Stimulated activated naive CD8-positive, alpha-beta T cell treated with anti-CD3 and anti-CD28 coated beads, Interleukin-15, amount 100 ng/mL, for 72 hours (primary cell): ENCODE measurements around the gene PDE9A.

Experiments used
- ATAC-seq: fragments of 150-1000 bp; cut with Tn5 transposase; 2 replicates; pipeline ENCODE4 v1.10.0; 2021; ENCODE audit warnings: mild to moderate bottlenecking, moderate library complexity
- DNase-seq, 2 donors: peaks; one replicate each; pipeline ENCODE4 v3.0.0; 2021 to 2022
- H3K27ac Mint-ChIP-seq, 2 donors: one replicate each; pipeline ENCODE4 v1.8.0; 2022; ENCODE audit warnings: mild to moderate bottlenecking in 2 of 2, mixed read lengths in 2 of 2, moderate library complexity in 2 of 2
- H3K27me3 Mint-ChIP-seq: one replicate; pipeline ENCODE4 v1.8.0; 2022; ENCODE audit warnings: mixed read lengths
- H3K4me1 Mint-ChIP-seq: one replicate; pipeline ENCODE4 v1.8.0; 2022; ENCODE audit warnings: mild to moderate bottlenecking, mixed read lengths
- H3K4me3 Mint-ChIP-seq, 2 donors: one replicate each; pipeline ENCODE4 v1.8.0; 2022; ENCODE audit warnings: mild to moderate bottlenecking in 2 of 2, mixed read lengths in 2 of 2, moderate library complexity in 1 of 2
- H3K9me3 Mint-ChIP-seq, 2 donors: one replicate each; pipeline ENCODE4 v1.8.0; 2022; ENCODE audit warnings: mixed read lengths in 2 of 2

PDE9A gene

GRCh38 chr21:42679319-42680057 is 26.1 kb downstream of the PDE9A start:
- H3K27me3 Mint-ChIP-seq: no peaks in the 10 kb centered on the region
- peaks cover 55% of the 10 kb centered on the region for H3K4me1 Mint-ChIP-seq
- no peaks in the 10 kb centered on the region for H3K9me3 Mint-ChIP-seq
- H3K4me3 Mint-ChIP-seq: no peak overlapping the region
- ATAC-seq (no peak), DNase-seq (no peak)
- H3K27ac Mint-ChIP-seq: no peak overlapping the region

GRCh38 chr21:42680058-42680330 is 26.6 kb downstream of the PDE9A start:
- ATAC-seq: no peak
- Mint-ChIP-seq H3K27me3 (no peaks in the 10 kb centered on the region), H3K27ac (no peak overlapping the region), H3K4me3 (no peak overlapping the region), H3K9me3 (no peaks in the 10 kb centered on the region), H3K4me1 (peaks cover 60% of the 10 kb centered on the region)
- no peak for DNase-seq

GRCh38 chr21:42680429-42680828 is 27.0 kb downstream of the PDE9A start:
- no peak overlapping the region for H3K4me3 Mint-ChIP-seq
- DNase-seq: no peak
- H3K4me1 Mint-ChIP-seq: peaks cover 64% of the 10 kb centered on the region
- no peaks in the 10 kb centered on the region for H3K27me3 Mint-ChIP-seq
- H3K9me3 Mint-ChIP-seq: no peaks in the 10 kb centered on the region
- H3K27ac Mint-ChIP-seq: no peak overlapping the region
- no peak for ATAC-seq

- H3K4me1 Mint-ChIP-seq: peaks cover 66% of the 10 kb centered on the region
- H3K27ac Mint-ChIP-seq: no peak overlapping the region
- no peak for DNase-seq
- H3K9me3 Mint-ChIP-seq: no peaks in the 10 kb centered on the region
- no peaks in the 10 kb centered on the region for H3K27me3 Mint-ChIP-seq
- H3K4me3 Mint-ChIP-seq: no peak overlapping the region
- peak; percentile 26 for ATAC-seq
Measured at GRCh38 chr21:42681296-42682206, 28.1 kb downstream of the PDE9A start.

- Mint-ChIP-seq H3K27me3 (no peaks in the 10 kb centered on the region), H3K27ac (no peak overlapping the region), H3K4me3 (no peak overlapping the region), H3K4me1 (peaks cover 61% of the 10 kb centered on the region), H3K9me3 (no peaks in the 10 kb centered on the region)
- DNase-seq (no peak), ATAC-seq (no peak)
Measured at GRCh38 chr21:42682661-42683210, 29.3 kb downstream of the PDE9A start.

- ATAC-seq: peak; percentile 47
- H3K4me1 Mint-ChIP-seq: peaks cover 53% of the 10 kb centered on the region
- no peaks in the 10 kb centered on the region for H3K9me3 Mint-ChIP-seq
- H3K4me3 Mint-ChIP-seq: peak overlapping the region; percentile 83 to 84
- DNase-seq: peak in 1 of 2 donors; percentile 39
- H3K27ac Mint-ChIP-seq: peak overlapping the region; percentile 89 to 94
- no peaks in the 10 kb centered on the region for H3K27me3 Mint-ChIP-seq
Measured at GRCh38 chr21:42683371-42684108, 30.1 kb downstream of the PDE9A start.

- peak overlapping the region; percentile 89 to 94 for H3K27ac Mint-ChIP-seq
- DNase-seq (peak; percentile 39 to 58), ATAC-seq (peak; percentile 75)
- H3K4me1 Mint-ChIP-seq: peaks cover 51% of the 10 kb centered on the region
- H3K4me3 Mint-ChIP-seq: peak overlapping the region; percentile 83 to 84
- no peaks in the 10 kb centered on the region for H3K9me3 Mint-ChIP-seq
- H3K27me3 Mint-ChIP-seq: no peaks in the 10 kb centered on the region
Measured at GRCh38 chr21:42684109-42684916, 30.9 kb downstream of the PDE9A start.

GRCh38 chr21:42685036-42685435 is 31.6 kb downstream of the PDE9A start:
- DNase-seq: peak in 1 of 2 donors; percentile 31
- peak; percentile 16 for ATAC-seq
- Mint-ChIP-seq H3K27ac (peak overlapping the region; percentile 89 to 94), H3K4me3 (peak overlapping the region; percentile 83 to 84), H3K9me3 (no peaks in the 10 kb centered on the region), H3K27me3 (no peaks in the 10 kb centered on the region), H3K4me1 (peaks cover 51% of the 10 kb centered on the region)

GRCh38 chr21:42685954-42686500 is 32.6 kb downstream of the PDE9A start:
- no peaks in the 10 kb centered on the region for H3K27me3 Mint-ChIP-seq
- ATAC-seq (no peak), DNase-seq (no peak)
- peak overlapping the region in 1 of 2 donors; percentile 43 for H3K27ac Mint-ChIP-seq
- peaks cover 46% of the 10 kb centered on the region for H3K4me1 Mint-ChIP-seq
- peak overlapping the region in 1 of 2 donors; percentile 10 for H3K4me3 Mint-ChIP-seq
- H3K9me3 Mint-ChIP-seq: no peaks in the 10 kb centered on the region

- Mint-ChIP-seq H3K9me3 (no peaks in the 10 kb centered on the region), H3K27ac (no peak overlapping the region), H3K27me3 (no peaks in the 10 kb centered on the region), H3K4me1 (peaks cover 28% of the 10 kb centered on the region), H3K4me3 (no peak overlapping the region)
- ATAC-seq (no peak), DNase-seq (no peak)
Measured at GRCh38 chr21:42687796-42688195, 34.4 kb downstream of the PDE9A start.

GRCh38 chr21:42688226-42688840 is 34.9 kb downstream of the PDE9A start:
- Mint-ChIP-seq H3K4me1 (peaks cover 23% of the 10 kb centered on the region), H3K27me3 (no peaks in the 10 kb centered on the region), H3K4me3 (no peak overlapping the region), H3K27ac (no peak overlapping the region), H3K9me3 (no peaks in the 10 kb centered on the region)
- DNase-seq (no peak), ATAC-seq (no peak)

- Mint-ChIP-seq H3K4me1 (peaks cover 17% of the 10 kb centered on the region), H3K27ac (no peak overlapping the region), H3K27me3 (no peaks in the 10 kb centered on the region), H3K4me3 (no peak overlapping the region), H3K9me3 (no peaks in the 10 kb centered on the region)
- DNase-seq (no peak), ATAC-seq (no peak)
Measured at GRCh38 chr21:42688841-42689371, 35.5 kb downstream of the PDE9A start.

- Mint-ChIP-seq H3K4me1 (peaks cover under 1% of the 10 kb centered on the region), H3K27ac (no peak overlapping the region), H3K4me3 (no peak overlapping the region), H3K27me3 (no peaks in the 10 kb centered on the region), H3K9me3 (no peaks in the 10 kb centered on the region)
- no peak for ATAC-seq
- no peak for DNase-seq
Measured at GRCh38 chr21:42690586-42690985, 37.2 kb downstream of the PDE9A start.

- Mint-ChIP-seq H3K4me3 (no peak overlapping the region), H3K27ac (no peak overlapping the region), H3K9me3 (no peaks in the 10 kb centered on the region), H3K4me1 (no peaks in the 10 kb centered on the region), H3K27me3 (no peaks in the 10 kb centered on the region)
- no peak for DNase-seq
- ATAC-seq: no peak
Measured at GRCh38 chr21:42691901-42692559, 38.6 kb downstream of the PDE9A start.
